Liver (tissue), 9 donors: ENCODE data around the gene PLS1. TPM values are rescaled to one million over a fixed set of nuclear protein-coding genes. Genes with fewer than 3 reads are reported as not detected.

Source experiments
- DNase-seq: peaks from one replicate; pipeline ENCODE4 v3.0.0-alpha.2; 2017; ENCODE audit warnings: low spot score
- H3K27ac ChIP-seq, 2 donors: one replicate each; pipeline ENCODE4 v1.7.0; 2013; ENCODE audit warnings: inconsistent platforms in 2 of 2, low read length in 2 of 2, control low read depth in 1 of 2, low read depth in 1 of 2, mild to moderate bottlenecking in 1 of 2
- H3K27me3 ChIP-seq, 4 donors: one replicate each; pipeline versions ENCODE4 v1.6.1 to v1.7.0; 2013; ENCODE audit warnings: low read length in 3 of 4, inconsistent platforms in 1 of 4, mild to moderate bottlenecking in 1 of 4, moderate library complexity in 1 of 4; ENCODE audit not compliant: control insufficient read depth in 4 of 4, insufficient read depth in 4 of 4
- H3K36me3 ChIP-seq, 4 donors: one replicate each; pipeline versions ENCODE4 v1.6.1 to v1.7.0; 2013; ENCODE audit warnings: low read length in 3 of 4, mild to moderate bottlenecking in 3 of 4, low read depth in 1 of 4, moderate library complexity in 1 of 4; ENCODE audit not compliant: control insufficient read depth in 4 of 4, insufficient read depth in 3 of 4
- H3K4me1 ChIP-seq, 4 donors: one replicate each; pipeline versions ENCODE4 v1.6.1 to v1.7.0; 2013; ENCODE audit warnings: low read length in 3 of 4, mild to moderate bottlenecking in 3 of 4, moderate library complexity in 1 of 4; ENCODE audit not compliant: control insufficient read depth in 4 of 4, insufficient read depth in 4 of 4
- H3K4me3 ChIP-seq, 3 donors: one replicate each; pipeline versions ENCODE4 v1.6.1 to v1.7.0; 2013; ENCODE audit warnings: low read length in 3 of 3, control low read depth in 1 of 3, low read depth in 1 of 3, mild to moderate bottlenecking in 1 of 3
- H3K9ac ChIP-seq, 2 donors: one replicate each; pipeline ENCODE4 v1.7.0; 2013; ENCODE audit warnings: low read length in 2 of 2, mild to moderate bottlenecking in 2 of 2, moderate library complexity in 2 of 2, control low read depth in 1 of 2, low read depth in 1 of 2
- H3K9me3 ChIP-seq, 4 donors: one replicate each; pipeline versions ENCODE4 v1.6.1 to v1.7.0; 2013; ENCODE audit warnings: low read length in 3 of 4; ENCODE audit not compliant: control insufficient read depth in 4 of 4
- EGR1 ChIP-seq, 2 donors: IDR thresholded peaks; 2 replicates each; pipeline ENCODE4 v1.6.1; 2016 to 2018; ENCODE audit warnings: antibody characterized with exemption in 2 of 2, low read depth in 2 of 2
- FOXA1 ChIP-seq: IDR thresholded peaks from 2 replicates; pipeline ENCODE4 v1.6.1; 2016; ENCODE audit warnings: antibody characterized with exemption
- FOXA2 ChIP-seq: IDR thresholded peaks from 2 replicates; pipeline ENCODE4 v1.6.1; 2016; ENCODE audit warnings: antibody characterized with exemption
- GABPA ChIP-seq, 2 donors: IDR thresholded peaks in 1 of 2; conservative IDR thresholded peaks in 1 of 2; 2 replicates each; pipeline ENCODE4 v1.6.1; 2016; ENCODE audit warnings: antibody characterized with exemption in 2 of 2, mild to moderate bottlenecking in 1 of 2, moderate library complexity in 1 of 2
- HNF4A ChIP-seq, 2 donors: conservative IDR thresholded peaks; 2 replicates each; pipeline ENCODE4 v1.6.1; 2016; ENCODE audit warnings: antibody characterized with exemption in 2 of 2, mild to moderate bottlenecking in 2 of 2
- JUND ChIP-seq, 2 donors: IDR thresholded peaks; 2 replicates each; pipeline ENCODE4 v1.6.1; 2016; ENCODE audit warnings: antibody characterized with exemption in 2 of 2
- RAD21 ChIP-seq, 2 donors: IDR thresholded peaks; 2 replicates each; pipeline ENCODE4 v1.6.1; 2016; ENCODE audit warnings: antibody characterized with exemption in 2 of 2, mild to moderate bottlenecking in 2 of 2
- REST ChIP-seq: IDR thresholded peaks from 2 replicates; pipeline ENCODE4 v1.6.1; 2016; ENCODE audit warnings: antibody characterized with exemption, mild to moderate bottlenecking
- SP1 ChIP-seq: IDR thresholded peaks from 2 replicates; pipeline ENCODE4 v1.6.1; 2018; ENCODE audit warnings: antibody characterized with exemption, mild to moderate bottlenecking
- TAF1 ChIP-seq: conservative IDR thresholded peaks from 2 replicates; pipeline ENCODE4 v1.6.1; 2016; ENCODE audit warnings: antibody characterized with exemption, mild to moderate bottlenecking
- YY1 ChIP-seq: IDR thresholded peaks from 2 replicates; pipeline ENCODE4 v1.6.1; 2016; ENCODE audit warnings: antibody characterized with exemption, mild to moderate bottlenecking
- WGBS: extraction: QIAGEN DNeasy Blood & Tissue Kit; methylation state at CpG from one replicate; pipeline ENCODE4 v1.1.7; 2013; 5-methylcytosine and 5-hydroxymethylcytosine counted together
- polyA plus RNA-seq, 2 donors: library from polyadenylated mRNA; stranded (reverse) in 1 of 2; unstranded in 1 of 2; fragments of 200-250 nt in 1 of 2; fragments of >200 nt in 1 of 2; fragmentation: Nextera tagmentation in 1 of 2; extraction: Ambion mirVana in 1 of 2; gene quantifications; one replicate each; pipeline versions ENCODE4 v1.2.1 to v1.2.3, GENCODE V29; 2013 to 2015
- total RNA-seq, 2 donors: library from RNA; depleted of rRNA; stranded (reverse); fragments of >200 nt; gene quantifications; one replicate each; pipeline ENCODE4 v1.2.3, GENCODE V29; 2014
- TF ChIP-seq, protein P1 (sequence below): IDR thresholded peaks from 2 replicates; pipeline ENCODE4 v1.6.1; 2016; ENCODE audit warnings: antibody characterized with exemption
- TF ChIP-seq, protein P2 (sequence below): fragments of 150-350 bp; IDR thresholded peaks from 2 replicates; pipeline ENCODE4 v1.5.1; 2017; ENCODE audit warnings: improper control_type of control experiment, low read depth, low read length; ENCODE audit not compliant: missing input control
- TF ChIP-seq, protein P3 (sequence below): IDR thresholded peaks from 2 replicates; pipeline ENCODE4 v1.6.1; 2016; ENCODE audit warnings: antibody characterized with exemption
- donor health status: healthy.
- donor health status: healthy.
- donor health status: healthy.
- donor health status: healthy.
- donor health status: healthy.

PLS1 gene
- total and polyA plus RNA-seq, 4 donors = 7.2 to 21.9 (median 10.1) TPM

- no peak for DNase-seq
- no peaks in the 10 kb centered on the region for H3K9me3 ChIP-seq
- no peaks in the 10 kb centered on the region for H3K4me1 ChIP-seq
- TF ChIP-seq SP1 = no peak
- no peak for TF ChIP-seq YY1
- TF ChIP-seq RAD21 (IDR thresholded peaks at IDR 0.05) = no peak
- no peak for TF ChIP-seq GABPA (IDR thresholded peaks at IDR 0.05 in 1 of 2, conservative IDR thresholded peaks at IDR 0.05 in 1 of 2)
- TF ChIP-seq, protein P1, sequence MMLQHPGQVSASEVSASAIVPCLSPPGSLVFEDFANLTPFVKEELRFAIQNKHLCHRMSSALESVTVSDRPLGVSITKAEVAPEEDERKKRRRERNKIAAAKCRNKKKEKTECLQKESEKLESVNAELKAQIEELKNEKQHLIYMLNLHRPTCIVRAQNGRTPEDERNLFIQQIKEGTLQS = no peak
- no peak for TF ChIP-seq HNF4A (conservative IDR thresholded peaks at IDR 0.05)
- TF ChIP-seq EGR1 (IDR thresholded peaks at IDR 0.05; ENCODE audit: low read depth in 2 of 2) = no peak
- TF ChIP-seq, protein P2, sequence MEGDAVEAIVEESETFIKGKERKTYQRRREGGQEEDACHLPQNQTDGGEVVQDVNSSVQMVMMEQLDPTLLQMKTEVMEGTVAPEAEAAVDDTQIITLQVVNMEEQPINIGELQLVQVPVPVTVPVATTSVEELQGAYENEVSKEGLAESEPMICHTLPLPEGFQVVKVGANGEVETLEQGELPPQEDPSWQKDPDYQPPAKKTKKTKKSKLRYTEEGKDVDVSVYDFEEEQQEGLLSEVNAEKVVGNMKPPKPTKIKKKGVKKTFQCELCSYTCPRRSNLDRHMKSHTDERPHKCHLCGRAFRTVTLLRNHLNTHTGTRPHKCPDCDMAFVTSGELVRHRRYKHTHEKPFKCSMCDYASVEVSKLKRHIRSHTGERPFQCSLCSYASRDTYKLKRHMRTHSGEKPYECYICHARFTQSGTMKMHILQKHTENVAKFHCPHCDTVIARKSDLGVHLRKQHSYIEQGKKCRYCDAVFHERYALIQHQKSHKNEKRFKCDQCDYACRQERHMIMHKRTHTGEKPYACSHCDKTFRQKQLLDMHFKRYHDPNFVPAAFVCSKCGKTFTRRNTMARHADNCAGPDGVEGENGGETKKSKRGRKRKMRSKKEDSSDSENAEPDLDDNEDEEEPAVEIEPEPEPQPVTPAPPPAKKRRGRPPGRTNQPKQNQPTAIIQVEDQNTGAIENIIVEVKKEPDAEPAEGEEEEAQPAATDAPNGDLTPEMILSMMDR = no peak
- no peak for TF ChIP-seq FOXA2
- WGBS = 93% methylated on average over 4 of the region's 4 CpGs
- no peaks in the 10 kb centered on the region for H3K27me3 ChIP-seq
- no peak overlapping the region for H3K4me3 ChIP-seq
- peaks cover 1 to 23% (median 18%) of the 10 kb centered on the region in 4 donors for H3K36me3 ChIP-seq
- H3K9ac ChIP-seq = no peak overlapping the region
- H3K27ac ChIP-seq = no peak overlapping the region
Observed at GRCh38 chr3:142563496-142563997, 32.6 kb upstream of the PLS1 start.

DNA sequence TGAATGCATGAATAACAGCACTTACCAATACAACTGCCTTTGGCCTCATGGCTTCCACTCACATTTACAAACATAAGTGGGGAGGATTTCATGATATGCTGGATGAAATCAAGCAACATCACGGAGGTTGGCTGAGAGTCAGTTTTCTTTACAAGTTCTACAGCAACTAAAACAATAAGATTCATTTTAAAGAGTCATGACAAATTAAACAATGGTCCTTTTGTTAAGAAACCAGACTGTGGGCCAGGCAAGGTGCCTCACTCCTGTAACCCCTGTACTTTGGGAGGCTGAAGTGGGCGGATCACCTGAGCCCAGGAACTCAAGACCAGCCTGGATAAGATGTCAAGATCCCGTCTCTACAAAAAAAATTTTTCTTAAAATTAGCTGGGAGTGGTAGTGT, 30.1 kb upstream of the PLS1 start:
- TF ChIP-seq TAF1 (no peak), RAD21 (IDR thresholded peaks at IDR 0.05) (no peak), YY1 (no peak), GABPA (IDR thresholded peaks at IDR 0.05 in 1 of 2, conservative IDR thresholded peaks at IDR 0.05 in 1 of 2) (no peak), EGR1 (IDR thresholded peaks at IDR 0.05; ENCODE audit: low read depth in 2 of 2) (no peak), REST (no peak), FOXA1 (no peak), JUND (IDR thresholded peaks at IDR 0.05) (no peak), SP1 (no peak), FOXA2 (no peak)
- TF ChIP-seq, protein P3, sequence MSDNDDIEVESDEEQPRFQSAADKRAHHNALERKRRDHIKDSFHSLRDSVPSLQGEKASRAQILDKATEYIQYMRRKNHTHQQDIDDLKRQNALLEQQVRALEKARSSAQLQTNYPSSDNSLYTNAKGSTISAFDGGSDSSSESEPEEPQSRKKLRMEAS = no peak
- TF ChIP-seq, protein P1 = no peak
- H3K27ac ChIP-seq = no peak overlapping the region
- no peak for DNase-seq
- peaks cover 0 to 20% (median 15%) of the 10 kb centered on the region in 4 donors for H3K36me3 ChIP-seq
- H3K4me3 ChIP-seq = no peak overlapping the region
- H3K9ac ChIP-seq = no peak overlapping the region
- H3K27me3 ChIP-seq = no peaks in the 10 kb centered on the region
- no peaks in the 10 kb centered on the region for H3K9me3 ChIP-seq
- 85% methylated on average over 3 of the region's 3 CpGs for WGBS
- no peaks in the 10 kb centered on the region for H3K4me1 ChIP-seq
